Type B pancreatic cell (in vitro differentiated cells): ENCODE measurements around the gene A1CF. TPM values are rescaled to one million over a fixed set of nuclear protein-coding genes. Genes with fewer than 3 reads are reported as not detected.

Experiments used
- DNase-seq: peaks from one replicate; pipeline ENCODE4 v3.0.0; 2021; ENCODE audit warnings: mixed read lengths; ENCODE audit not compliant: unreplicated experiment; ENCODE audit errors: extremely low spot score
- H3K27ac Mint-ChIP-seq: 2 replicates; pipeline ENCODE4 v1.8.0; 2021; ENCODE audit warnings: mild to moderate bottlenecking, mixed read lengths
- H3K27me3 Mint-ChIP-seq: 2 replicates; pipeline ENCODE4 v1.8.0; 2021; ENCODE audit warnings: mixed read lengths
- H3K36me3 Mint-ChIP-seq: 2 replicates; pipeline ENCODE4 v1.8.0; 2021; ENCODE audit warnings: mixed read lengths
- H3K4me1 Mint-ChIP-seq: one replicate; pipeline ENCODE4 v1.8.0; 2021; ENCODE audit warnings: mixed read lengths; ENCODE audit not compliant: unreplicated experiment
- H3K4me3 Mint-ChIP-seq: 2 replicates; pipeline ENCODE4 v1.8.0; 2021; ENCODE audit warnings: mild to moderate bottlenecking, mixed read lengths
- H3K9me3 Mint-ChIP-seq: 2 replicates; pipeline ENCODE4 v1.8.0; 2021; ENCODE audit warnings: mixed read lengths
- total RNA-seq: library from RNA; stranded (reverse); gene quantifications from 2 replicates; pipeline ENCODE4 v1.2.1, GENCODE V29; 2021; ENCODE audit warnings: low replicate concordance
- TF ChIP-seq, protein P1 (sequence below): fragments of 200-600 bp; sonication (generic); conservative IDR thresholded peaks from 2 replicates; pipeline ENCODE4 v1.5.0; 2021; ENCODE audit warnings: antibody characterized with exemption, mild to moderate bottlenecking

Gene A1CF
- total RNA-seq, 1 donor from 2014 or later = 12.1 TPM

- H3K27me3 Mint-ChIP-seq = peaks cover 4% of the 10 kb centered on the region
Observed at GRCh38 chr10:50876429-50876828, 9.0 kb downstream of the A1CF start.

GRCh38 chr10:50874723-50875122 is 10.7 kb downstream of the A1CF start:
- H3K4me3 Mint-ChIP-seq = no peak overlapping the region
- DNase-seq = no peak
- H3K27ac Mint-ChIP-seq = no peak overlapping the region
- H3K9me3 Mint-ChIP-seq = no peaks in the 10 kb centered on the region
- H3K36me3 Mint-ChIP-seq = no peaks in the 10 kb centered on the region
- TF ChIP-seq, protein P1, sequence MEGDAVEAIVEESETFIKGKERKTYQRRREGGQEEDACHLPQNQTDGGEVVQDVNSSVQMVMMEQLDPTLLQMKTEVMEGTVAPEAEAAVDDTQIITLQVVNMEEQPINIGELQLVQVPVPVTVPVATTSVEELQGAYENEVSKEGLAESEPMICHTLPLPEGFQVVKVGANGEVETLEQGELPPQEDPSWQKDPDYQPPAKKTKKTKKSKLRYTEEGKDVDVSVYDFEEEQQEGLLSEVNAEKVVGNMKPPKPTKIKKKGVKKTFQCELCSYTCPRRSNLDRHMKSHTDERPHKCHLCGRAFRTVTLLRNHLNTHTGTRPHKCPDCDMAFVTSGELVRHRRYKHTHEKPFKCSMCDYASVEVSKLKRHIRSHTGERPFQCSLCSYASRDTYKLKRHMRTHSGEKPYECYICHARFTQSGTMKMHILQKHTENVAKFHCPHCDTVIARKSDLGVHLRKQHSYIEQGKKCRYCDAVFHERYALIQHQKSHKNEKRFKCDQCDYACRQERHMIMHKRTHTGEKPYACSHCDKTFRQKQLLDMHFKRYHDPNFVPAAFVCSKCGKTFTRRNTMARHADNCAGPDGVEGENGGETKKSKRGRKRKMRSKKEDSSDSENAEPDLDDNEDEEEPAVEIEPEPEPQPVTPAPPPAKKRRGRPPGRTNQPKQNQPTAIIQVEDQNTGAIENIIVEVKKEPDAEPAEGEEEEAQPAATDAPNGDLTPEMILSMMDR = no peak
- H3K27me3 Mint-ChIP-seq = peaks cover 4% of the 10 kb centered on the region
- H3K4me1 Mint-ChIP-seq = no peaks in the 10 kb centered on the region

More at GRCh38 chr10:50876429-50876828, 9.0 kb downstream of the A1CF start:
- H3K4me3 Mint-ChIP-seq = no peak overlapping the region
- no peak overlapping the region for H3K27ac Mint-ChIP-seq
- no peaks in the 10 kb centered on the region for H3K4me1 Mint-ChIP-seq
- DNase-seq = no peak
- TF ChIP-seq, protein P1 = no peak
- H3K9me3 Mint-ChIP-seq = no peaks in the 10 kb centered on the region
- H3K36me3 Mint-ChIP-seq = no peaks in the 10 kb centered on the region

GRCh38 chr10:50866317-50866716 is 19.1 kb downstream of the A1CF start:
- Mint-ChIP-seq H3K4me3 (no peak overlapping the region), H3K9me3 (no peaks in the 10 kb centered on the region), H3K4me1 (no peaks in the 10 kb centered on the region), H3K27ac (no peak overlapping the region), H3K27me3 (peaks cover 2% of the 10 kb centered on the region), H3K36me3 (no peaks in the 10 kb centered on the region)
- TF ChIP-seq, protein P1 = no peak
- no peak for DNase-seq

DNA sequence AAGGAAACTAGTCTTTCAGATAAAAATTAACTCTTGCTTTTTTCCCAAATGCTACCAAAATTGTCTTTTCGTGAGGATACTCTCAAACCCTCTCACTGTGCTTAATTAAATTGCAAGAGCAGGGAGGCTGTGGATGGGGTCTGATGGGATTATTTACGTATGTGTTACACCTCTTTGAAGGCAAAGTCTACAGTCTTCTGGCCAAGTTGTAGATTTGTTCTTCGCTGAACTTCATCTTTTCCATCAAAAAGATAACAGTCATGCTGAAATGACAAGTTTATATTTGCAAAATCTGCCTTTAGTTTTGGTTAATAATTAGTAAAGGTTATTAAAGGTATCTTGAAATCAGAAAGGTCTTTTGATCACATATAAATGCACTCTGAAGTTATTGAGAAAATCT is 22.7 kb downstream of the A1CF start:
- H3K27ac Mint-ChIP-seq = no peak overlapping the region
- H3K36me3 Mint-ChIP-seq = no peaks in the 10 kb centered on the region

GRCh38 chr10:50861370-50861769 is 24.1 kb downstream of the A1CF start:
- H3K4me1 Mint-ChIP-seq = peaks cover 5% of the 10 kb centered on the region
- H3K4me3 Mint-ChIP-seq = no peak overlapping the region
- DNase-seq = no peak
- H3K36me3 Mint-ChIP-seq = no peaks in the 10 kb centered on the region
- no peak overlapping the region for H3K27ac Mint-ChIP-seq
- TF ChIP-seq, protein P1 = no peak
- H3K27me3 Mint-ChIP-seq = no peaks in the 10 kb centered on the region
- no peaks in the 10 kb centered on the region for H3K9me3 Mint-ChIP-seq

More for the DNA sequence above, 22.7 kb downstream of the A1CF start:
- Mint-ChIP-seq H3K4me1 (peaks cover 3% of the 10 kb centered on the region), H3K9me3 (no peaks in the 10 kb centered on the region), H3K4me3 (no peak overlapping the region), H3K27me3 (no peaks in the 10 kb centered on the region)
- TF ChIP-seq, protein P1 = no peak
- no peak for DNase-seq

DNA sequence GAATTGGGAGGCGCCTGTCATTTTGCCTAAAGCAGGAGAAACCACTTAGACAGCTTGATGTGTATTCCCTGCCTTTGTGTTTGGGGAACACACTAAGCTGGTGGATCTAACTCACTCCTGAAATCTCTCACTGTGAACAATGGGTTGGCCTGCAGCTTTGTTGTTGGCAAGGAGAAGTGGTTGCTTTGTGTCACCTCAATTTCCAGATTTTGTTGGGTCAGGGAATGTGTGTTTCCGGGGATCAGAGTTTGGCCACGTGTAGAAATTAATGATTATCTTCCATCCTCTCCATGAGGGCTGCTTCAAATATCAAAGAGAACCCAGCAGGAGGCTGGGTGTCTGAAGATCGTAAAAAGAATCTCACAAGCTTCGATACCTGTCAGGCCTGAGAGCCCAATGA is 27.8 kb downstream of the A1CF start:
- TF ChIP-seq, protein P1 = no peak
- DNase-seq = no peak
- no peak overlapping the region for H3K27ac Mint-ChIP-seq
- no peak overlapping the region for H3K4me3 Mint-ChIP-seq
- no peaks in the 10 kb centered on the region for H3K9me3 Mint-ChIP-seq
- no peaks in the 10 kb centered on the region for H3K27me3 Mint-ChIP-seq
- peaks cover 10% of the 10 kb centered on the region for H3K4me1 Mint-ChIP-seq
- H3K36me3 Mint-ChIP-seq = no peaks in the 10 kb centered on the region
